Vagina (tissue), 2 donors: ENCODE measurements around the gene AFAP1.

Source experiments
- CTCF ChIP-seq, 3 experiments: fragments of 450-650 bp in 2 of 3; fragments of 200-600 bp in 1 of 3; sonication (generic) in 1 of 3; IDR thresholded peaks; one replicate each; pipeline ENCODE4 v1.5.1; 2017 to 2019; ENCODE audit warnings: antibody characterized with exemption in 3 of 3, mild to moderate bottlenecking in 2 of 3, moderate library complexity in 2 of 3
- POLR2AphosphoS5 ChIP-seq, 2 donors: sonication (generic); formaldehyde crosslinking; IDR thresholded peaks; one replicate each; pipeline ENCODE4 v1.9.0; 2017; ENCODE audit warnings: antibody characterized with exemption in 2 of 2, mild to moderate bottlenecking in 2 of 2, low read depth in 1 of 2; ENCODE audit not compliant: insufficient read depth in 1 of 2

GRCh38 chr4:7737752-7738457 lies 201.8 kb downstream of the AFAP1 start:
- TF ChIP-seq POLR2AphosphoS5 (IDR thresholded peaks at IDR 0.05; ENCODE audit: insufficient read depth in 1 of 2, low read depth in 1 of 2) (no peak), CTCF (IDR thresholded peaks at IDR 0.05) (no peak)
